H1 (cell line): ENCODE data around the gene BTF3L4. TPM values are rescaled to one million over a fixed set of nuclear protein-coding genes. Genes with fewer than 3 reads are reported as not detected.

Source experiments
- CTCF ChIA-PET: fragments of 300-600 bp; sonication (Branson Sonifier 250); formaldehyde crosslinking; loops from one replicate; lab custom pipeline; 2021; ENCODE audit not compliant: partially characterized antibody; lab: Charles Lee
- POLR2A ChIA-PET: fragments of 300-600 bp; sonication (Branson Sonifier 250); formaldehyde crosslinking; loops from one replicate; lab custom pipeline; 2021; ENCODE audit warnings: inconsistent platforms; ENCODE audit not compliant: partially characterized antibody; lab: Charles Lee
- DNase-seq, 2 experiments: peaks; one replicate each; pipeline versions ENCODE4 v3.0.0 to v3.0.0-alpha.2; 2010 to 2022; ENCODE audit warnings: low spot score in 2 of 2, low read depth in 1 of 2, mixed read lengths in 1 of 2
- FAIRE-seq: peaks from 2 replicates; lab custom pipeline; 2011; peaks lifted over from hg19 to GRCh38; lab: Jason Lieb, UNC
- H2AFZ ChIP-seq: 2 replicates; pipeline ENCODE4 v1.8.1; 2012; ENCODE audit warnings: low read length, inconsistent platforms
- H2AK5ac ChIP-seq: 2 replicates; pipeline ENCODE4 v1.6.1; 2013; ENCODE audit warnings: low read depth, low read length
- H2BK120ac ChIP-seq: replicated peaks from 2 replicates; pipeline ENCODE3; 2013; ENCODE audit warnings: low read depth, low read length, inconsistent platforms
- H2BK12ac ChIP-seq: 2 replicates; pipeline ENCODE4 v1.6.1; 2013; ENCODE audit warnings: low read depth, low read length
- H2BK15ac ChIP-seq: 2 replicates; pipeline ENCODE4 v1.6.1; 2013; ENCODE audit warnings: low read length
- H2BK20ac ChIP-seq: 2 replicates; pipeline ENCODE4 v1.6.1; 2013; ENCODE audit warnings: low read length
- H2BK5ac ChIP-seq: 2 replicates; pipeline ENCODE4 v1.6.1; 2013; ENCODE audit warnings: low read depth, low read length
- H3K14ac ChIP-seq: 2 replicates; pipeline ENCODE4 v1.6.1; 2013; ENCODE audit warnings: inconsistent platforms; ENCODE audit not compliant: insufficient read length
- H3K18ac ChIP-seq: 2 replicates; pipeline ENCODE4 v1.6.1; 2013; ENCODE audit warnings: low read length; ENCODE audit errors: extremely low read depth
- H3K23ac ChIP-seq: 2 replicates; pipeline ENCODE4 v1.6.1; 2013; ENCODE audit warnings: inconsistent platforms; ENCODE audit not compliant: insufficient read length
- H3K23me2 ChIP-seq: 2 replicates; pipeline ENCODE4 v1.6.1; 2013; ENCODE audit warnings: low read depth, low read length
- H3K27ac ChIP-seq: 2 replicates; pipeline ENCODE4 v1.6.1; 2011; ENCODE audit warnings: low read depth, low read length, inconsistent platforms
- H3K27me3 ChIP-seq, 4 experiments: replicated peaks in 1 of 4; 1 replicate in 1 of 4; 2 replicates in 3 of 4; pipeline versions ENCODE4 v1.6.1 to v1.8.1; 2011 to 2013; ENCODE audit warnings: low read length in 3 of 4, mild to moderate bottlenecking in 3 of 4, inconsistent platforms in 2 of 4, mixed read lengths in 2 of 4, moderate library complexity in 1 of 4; ENCODE audit not compliant: control insufficient read depth in 3 of 4, insufficient read depth in 3 of 4; ENCODE audit errors: extremely low read depth in 1 of 4
- H3K36me3 ChIP-seq, 4 experiments: 2 replicates each; pipeline versions ENCODE4 v1.6.1 to v1.8.1; 2011 to 2013; ENCODE audit warnings: mild to moderate bottlenecking in 4 of 4, low read length in 3 of 4, moderate library complexity in 2 of 4, control low read depth in 1 of 4, inconsistent platforms in 1 of 4; ENCODE audit not compliant: insufficient read depth in 4 of 4, control insufficient read depth in 2 of 4
- H3K4ac ChIP-seq: replicated peaks from 2 replicates; pipeline ENCODE3; 2013; ENCODE audit warnings: low read length, low read depth, mixed read lengths, inconsistent platforms; ENCODE audit not compliant: insufficient read length
- H3K4me1 ChIP-seq, 4 experiments: replicated peaks in 1 of 4; 1 replicate in 1 of 4; 2 replicates in 3 of 4; pipeline versions ENCODE4 v1.6.1 to v1.8.1; 2011 to 2013; ENCODE audit warnings: low read length in 3 of 4, inconsistent platforms in 2 of 4, mixed read lengths in 1 of 4; ENCODE audit not compliant: insufficient read depth in 4 of 4, control insufficient read depth in 3 of 4
- H3K4me2 ChIP-seq, 2 experiments: 2 replicates each; pipeline versions ENCODE4 v1.6.1 to v1.8.1; 2011 to 2013; ENCODE audit warnings: low read depth in 2 of 2, low read length in 2 of 2, control low read depth in 1 of 2, inconsistent platforms in 1 of 2, mild to moderate bottlenecking in 1 of 2; ENCODE audit not compliant: insufficient read depth in 1 of 2
- H3K4me3 ChIP-seq, 4 experiments: fragments of 200-600, 300-600 bp in 1 of 4; sonication (generic), shearing (Covaris generic), sonication (Bioruptor Twin) in 1 of 4; 2 replicates each; pipeline versions ENCODE4 v1.5.1 to v1.8.1; 2011 to 2016; ENCODE audit warnings: low read length in 4 of 4, low read depth in 3 of 4, control low read depth in 2 of 4, inconsistent platforms in 2 of 4, mild to moderate bottlenecking in 2 of 4, mixed read lengths in 1 of 4, moderate library complexity in 1 of 4; ENCODE audit not compliant: insufficient read depth in 2 of 4; ENCODE audit errors: extremely low read depth in 1 of 4
- H3K56ac ChIP-seq: replicated peaks from 2 replicates; pipeline ENCODE3; 2013; ENCODE audit warnings: low read depth, mild to moderate bottlenecking, mixed read lengths, low read length, inconsistent platforms; ENCODE audit not compliant: insufficient read length
- H3K79me1 ChIP-seq: 2 replicates; pipeline ENCODE4 v1.6.1; 2013; ENCODE audit warnings: low read depth, low read length, control low read depth
- H3K79me2 ChIP-seq, 2 experiments: 2 replicates each; pipeline versions ENCODE4 v1.6.1 to v1.8.1; 2012 to 2013; ENCODE audit warnings: low read length in 2 of 2, mild to moderate bottlenecking in 2 of 2, inconsistent platforms in 1 of 2; ENCODE audit not compliant: insufficient read depth in 2 of 2, control insufficient read depth in 1 of 2
- H3K9ac ChIP-seq, 4 experiments: replicated peaks in 1 of 4; 1 replicate in 1 of 4; 2 replicates in 3 of 4; pipeline versions ENCODE4 v1.6.1 to v1.8.1; 2011 to 2013; ENCODE audit warnings: low read depth in 3 of 4, low read length in 3 of 4, control low read depth in 2 of 4, mild to moderate bottlenecking in 2 of 4, moderate library complexity in 2 of 4, inconsistent platforms in 1 of 4; ENCODE audit errors: extremely low read depth in 1 of 4
- H3K9me3 ChIP-seq, 2 experiments: 2 replicates each; pipeline versions ENCODE4 v1.6.1 to v1.8.1; 2012 to 2013; ENCODE audit warnings: mild to moderate bottlenecking in 2 of 2, moderate library complexity in 2 of 2, control low read depth in 1 of 2, inconsistent platforms in 1 of 2, low read depth in 1 of 2, low read length in 1 of 2, mixed read lengths in 1 of 2; ENCODE audit not compliant: insufficient read depth in 2 of 2
- H4K20me1 ChIP-seq, 2 experiments: replicated peaks in 1 of 2; 2 replicates each; pipeline versions ENCODE3 to v1.8.1; 2011 to 2013; ENCODE audit warnings: inconsistent platforms in 2 of 2, low read length in 2 of 2, mild to moderate bottlenecking in 1 of 2; ENCODE audit not compliant: insufficient read depth in 2 of 2, control insufficient read depth in 1 of 2
- H4K5ac ChIP-seq: 2 replicates; pipeline ENCODE4 v1.6.1; 2013; ENCODE audit warnings: low read length, low read depth, mixed read lengths, inconsistent platforms; ENCODE audit not compliant: insufficient read length
- H4K8ac ChIP-seq: 2 replicates; pipeline ENCODE4 v1.8.0; 2013; ENCODE audit warnings: mild to moderate bottlenecking, moderate library complexity, low read length, inconsistent platforms; ENCODE audit not compliant: insufficient read depth; ENCODE audit errors: extremely low read depth
- H4K91ac ChIP-seq: replicated peaks from 2 replicates; pipeline ENCODE3; 2013; ENCODE audit warnings: low read length, mixed read lengths, inconsistent platforms; ENCODE audit not compliant: insufficient read length
- KDM5A ChIP-seq: fragments of 200-600 bp; IDR thresholded peaks from 2 replicates; pipeline ENCODE4 v1.7.1; 2012; ENCODE audit warnings: mild to moderate bottlenecking, low read length, inconsistent platforms, mixed read lengths
- MAFK ChIP-seq: IDR thresholded peaks from 2 replicates; pipeline ENCODE4 v1.6.1; 2012; ENCODE audit warnings: low read depth, mild to moderate bottlenecking, improper control_type of control experiment, low read length
- SP4 ChIP-seq: IDR thresholded peaks from 2 replicates; pipeline ENCODE4 v1.6.1; 2012; ENCODE audit warnings: low read length, inconsistent platforms
- TAF7 ChIP-seq: optimal IDR thresholded peaks from 2 replicates; pipeline ENCODE3; 2011; ENCODE audit warnings: low read depth, mild to moderate bottlenecking, inconsistent platforms, low read length, moderate library complexity, borderline replicate concordance
- ZNF274 ChIP-seq: IDR thresholded peaks from 2 replicates; pipeline ENCODE4 v1.7.0; 2012; ENCODE audit warnings: low read length, borderline replicate concordance; ENCODE audit errors: extremely low read depth
- WGBS, 2 experiments: shearing (Covaris generic) in 1 of 2; methylation state at CpG; one replicate each; pipeline versions ENCODE4 v1.1.6 to v1.1.7; 2013 to 2015; ENCODE audit warnings: low lambda C conversion rate in 2 of 2, mixed read lengths in 2 of 2, inconsistent platforms in 1 of 2, low coverage in 1 of 2, missing lambda C conversion rate in 1 of 2; ENCODE audit not compliant: insufficient replicate concordance in 2 of 2, insufficient coverage in 1 of 2, insufficient read length in 1 of 2; ENCODE audit errors: extremely low coverage in 1 of 2, missing lambda C conversion rate in 1 of 2; 5-methylcytosine and 5-hydroxymethylcytosine counted together
- polyA plus RNA-seq, 7 experiments: library from polyadenylated mRNA; depleted of rRNA in 3 of 7; stranded (reverse) in 5 of 7; unstranded in 2 of 7; fragments of >200 nt in 5 of 7; fragments of 200-250 nt in 2 of 7; gene quantifications; 1 replicate in 5 of 7; 2 replicates in 1 of 7; 4 replicates in 1 of 7; pipeline versions ENCODE4 v1.2.1 to v1.2.3, GENCODE V29; 2011 to 2013; ENCODE audit warnings: missing spikeins in 2 of 7, mixed read lengths in 2 of 7
- total RNA-seq: library from RNA; stranded (reverse); fragmentation: NEBNext Ultra II Directional; extraction: Animal tissue kit (Norgen Biotek cat#: 25700); gene quantifications from 2 replicates; pipeline ENCODE4 v1.2.1, GENCODE V29; 2021
- TF ChIP-seq, protein P1 (sequence below), 3 experiments: IDR thresholded peaks; 1 replicate in 2 of 3; 2 replicates in 1 of 3; pipeline versions ENCODE4 v1.5.1 to v1.6.1; 2011; ENCODE audit warnings: low read length in 3 of 3, mild to moderate bottlenecking in 3 of 3, inconsistent platforms in 2 of 3, low read depth in 1 of 3, moderate library complexity in 1 of 3; ENCODE audit not compliant: insufficient read depth in 1 of 3; ENCODE audit errors: control extremely low read depth in 1 of 3

BTF3L4 gene
- total and polyA plus RNA-seq, 2 of the 8 experiments (the other 6 are each of a cell fraction or from before 2014, with no cell fraction given), result 76.1 to 98.3 TPM

DNA sequence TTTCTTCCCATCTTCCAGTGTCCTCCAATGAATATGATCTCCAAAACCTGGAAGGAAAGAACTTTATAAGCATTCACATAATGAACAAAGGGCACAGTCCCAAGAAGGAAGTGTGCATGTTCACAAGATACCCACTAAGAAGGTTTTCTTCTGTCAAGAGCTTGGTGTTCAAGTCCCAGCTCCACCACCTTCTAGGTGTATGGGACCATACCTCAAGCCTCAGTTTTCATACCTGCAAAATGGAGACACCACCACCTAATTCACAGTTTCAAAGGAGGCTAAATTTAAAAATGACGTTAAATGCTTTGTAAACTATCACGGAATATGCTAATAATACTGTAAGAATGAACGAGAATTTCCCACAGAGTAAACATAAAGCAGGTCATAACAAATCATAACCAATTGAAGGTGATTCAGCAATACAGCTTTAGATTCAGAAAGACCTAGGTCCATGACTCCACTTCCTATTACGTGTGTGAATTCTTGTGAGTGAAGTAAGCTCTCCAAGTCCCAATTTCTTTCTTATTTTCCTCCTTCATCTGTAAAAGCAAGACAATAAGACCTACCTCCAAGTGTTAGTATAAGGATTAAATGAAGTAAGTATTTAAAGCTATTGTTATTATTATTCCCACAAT is 14.4 kb upstream of the BTF3L4 start:
- H3K23me2 ChIP-seq, result no peaks in the 10 kb centered on the region
- H3K4ac ChIP-seq, result no peak overlapping the region
- H3K36me3 ChIP-seq, result peaks cover 2 to 33% (median 17%) of the 10 kb centered on the region in 4 experiments; a peak in 7 of 8 replicates
- H3K9me3 ChIP-seq, result no peaks in the 10 kb centered on the region
- no peak overlapping the region for H2BK15ac ChIP-seq
- no peaks in the 10 kb centered on the region for H3K27me3 ChIP-seq
- no peak overlapping the region for H3K4me3 ChIP-seq
- 93% methylated on average over 4 of the region's 4 CpGs; no CpG with 5 or more reads in 1 of the 2 experiments for WGBS, 2 experiments
- no peak overlapping the region for H2BK5ac ChIP-seq
- H2AFZ ChIP-seq, result no peak overlapping the region
- no peaks in the 10 kb centered on the region for H3K79me1 ChIP-seq
- no peak overlapping the region for H3K56ac ChIP-seq
- no peak overlapping the region for H3K4me2 ChIP-seq
- no peak overlapping the region for H3K18ac ChIP-seq
- no peak overlapping the region for H4K8ac ChIP-seq
- peaks cover 0 to 34% of the 10 kb centered on the region in 2 experiments; a peak in 3 of 4 replicates for H3K79me2 ChIP-seq
- TF ChIP-seq SP4 (no peak), MAFK (no peak), TAF7 (no peak), ZNF274 (no peak), KDM5A (no peak)
- TF ChIP-seq, protein P1, sequence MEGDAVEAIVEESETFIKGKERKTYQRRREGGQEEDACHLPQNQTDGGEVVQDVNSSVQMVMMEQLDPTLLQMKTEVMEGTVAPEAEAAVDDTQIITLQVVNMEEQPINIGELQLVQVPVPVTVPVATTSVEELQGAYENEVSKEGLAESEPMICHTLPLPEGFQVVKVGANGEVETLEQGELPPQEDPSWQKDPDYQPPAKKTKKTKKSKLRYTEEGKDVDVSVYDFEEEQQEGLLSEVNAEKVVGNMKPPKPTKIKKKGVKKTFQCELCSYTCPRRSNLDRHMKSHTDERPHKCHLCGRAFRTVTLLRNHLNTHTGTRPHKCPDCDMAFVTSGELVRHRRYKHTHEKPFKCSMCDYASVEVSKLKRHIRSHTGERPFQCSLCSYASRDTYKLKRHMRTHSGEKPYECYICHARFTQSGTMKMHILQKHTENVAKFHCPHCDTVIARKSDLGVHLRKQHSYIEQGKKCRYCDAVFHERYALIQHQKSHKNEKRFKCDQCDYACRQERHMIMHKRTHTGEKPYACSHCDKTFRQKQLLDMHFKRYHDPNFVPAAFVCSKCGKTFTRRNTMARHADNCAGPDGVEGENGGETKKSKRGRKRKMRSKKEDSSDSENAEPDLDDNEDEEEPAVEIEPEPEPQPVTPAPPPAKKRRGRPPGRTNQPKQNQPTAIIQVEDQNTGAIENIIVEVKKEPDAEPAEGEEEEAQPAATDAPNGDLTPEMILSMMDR (IDR thresholded peaks at IDR 0.05; ENCODE audit: control extremely low read depth in 1 of 3, insufficient read depth in 1 of 3, low read depth in 1 of 3, low read length in 3 of 3), result no peak
- TF ChIP-seq, all 59 proteins: peak for 0
- Histone ChIP-seq H3K4me1 (no peaks in the 10 kb centered on the region), H2BK120ac (no peak overlapping the region), H4K91ac (no peak overlapping the region), H3K23ac (no peak overlapping the region), H2BK12ac (no peak overlapping the region), H4K5ac (no peak overlapping the region), H3K27ac (no peak overlapping the region), H2AK5ac (no peak overlapping the region), H3K9ac (no peak overlapping the region), H4K20me1 (peaks cover 6% of the 10 kb centered on the region in 2 experiments), H3K14ac (no peak overlapping the region), H2BK20ac (no peak overlapping the region)
- ChIA-PET POLR2A (interaction anchor here (0.6 to 8.3 kb wide), 3 partner anchors 8 to 21 kb away, joined by 3 to 61 read pairs (median 4); partner anchors contain the start of genes BTF3L4, KTI12 and TXNDC12), CTCF (interaction anchor here (0.6 to 0.9 kb wide), 2 partner anchors 19 to 225 kb away, joined by 3 read pairs; no protein-coding TSS in a partner anchor)
- DNase-seq (no peak), FAIRE-seq (no peak)
